ENCODE data around the gene AP3D1.
A peak's percentile ranks its signal among the peaks of the same experiment; 100 is the strongest.
"Not testable (repeated sequence)": the region's sequence is repeated elsewhere in the genome, so short reads cannot be mapped to it uniquely, and the experiment has no call there.

The AP3D1 gene

GRCh38 chr19:2108251-2109016 is 42.9 kb downstream of the AP3D1 start:
- no peak for DNase-seq

- no peak for DNase-seq
Observed at GRCh38 chr19:2103045-2103707, 48.2 kb downstream of the AP3D1 start.

GRCh38 chr19:2101417-2102335 is 49.7 kb downstream of the AP3D1 start:
- DNase-seq: no peak

GRCh38 chr19:2100719-2101061 is 50.7 kb downstream of the AP3D1 start:
- no peak for DNase-seq

- DNase-seq: no peak
Observed at GRCh38 chr19:2099937-2100718, 51.2 kb downstream of the AP3D1 start.

GRCh38 chr19:2099054-2099501 is 52.3 kb downstream of the AP3D1 start:
- DNase-seq: no peak

GRCh38 chr19:2097886-2098327 is 53.5 kb downstream of the AP3D1 start:
- no peak for DNase-seq

GRCh38 chr19:2097203-2097885 is 54.0 kb downstream of the AP3D1 start:
- peak; percentile 52 to 76 for DNase-seq

GRCh38 chr19:2096480-2097202 is 54.7 kb downstream of the AP3D1 start, which contains the start of gene IZUMO4:
IZUMO4 (plus strand) TSS chr19:2096915; CDS start chr19:2096946, 31 bp downstream.
- peak; percentile 99 for DNase-seq

GRCh38 chr19:2096034-2096479 is 55.3 kb downstream of the AP3D1 start, which contains the start of gene MOB3A:
MOB3A (minus strand) TSS chr19:2096326; CDS start chr19:2078560, 17,766 bp downstream.
- peak; percentile 86 to 91 for DNase-seq

- not testable (repeated sequence) for DNase-seq
Observed at GRCh38 chr19:2091926-2092525, 59.3 kb downstream of the AP3D1 start.

- DNase-seq: no peak
Observed at GRCh38 chr19:2089727-2090053, 61.7 kb downstream of the AP3D1 start.

GRCh38 chr19:2089001-2089711 is 62.2 kb downstream of the AP3D1 start:
- peak in 1 of 2 donors; percentile 27 for DNase-seq

- DNase-seq: peak; percentile 50 to 72
Observed at GRCh38 chr19:2087621-2088100, 63.7 kb downstream of the AP3D1 start.

- peak in 1 of 2 donors; percentile 45 for DNase-seq
Observed at GRCh38 chr19:2086695-2087620, 64.4 kb downstream of the AP3D1 start.

- peak; percentile 96 for DNase-seq
Observed at GRCh38 chr19:2084993-2085720, 66.2 kb downstream of the AP3D1 start.

- DNase-seq: peak; percentile 51 to 74
Observed at GRCh38 chr19:2083174-2083854, 68.1 kb downstream of the AP3D1 start.
